DND-41 (cell line): ENCODE measurements around the gene PSG11.
"Not testable (repeated sequence)": the region's sequence is repeated elsewhere in the genome, so short reads cannot be mapped to it uniquely, and the experiment has no call there.

Experiments
- CTCF ChIP-seq: IDR thresholded peaks from 2 replicates; pipeline ENCODE4 v1.5.1; 2012; ENCODE audit warnings: borderline replicate concordance, low read length, moderate library complexity, mild to moderate bottlenecking; ENCODE audit not compliant: poor library complexity, severe bottlenecking; ENCODE audit errors: extremely low read depth
- EZH2 ChIP-seq: IDR thresholded peaks from 3 replicates; pipeline ENCODE4 v1.6.1; 2012; ENCODE audit warnings: borderline replicate concordance, low read depth, mild to moderate bottlenecking, moderate library complexity, low read length, inconsistent platforms; ENCODE audit not compliant: severe bottlenecking

DNA sequence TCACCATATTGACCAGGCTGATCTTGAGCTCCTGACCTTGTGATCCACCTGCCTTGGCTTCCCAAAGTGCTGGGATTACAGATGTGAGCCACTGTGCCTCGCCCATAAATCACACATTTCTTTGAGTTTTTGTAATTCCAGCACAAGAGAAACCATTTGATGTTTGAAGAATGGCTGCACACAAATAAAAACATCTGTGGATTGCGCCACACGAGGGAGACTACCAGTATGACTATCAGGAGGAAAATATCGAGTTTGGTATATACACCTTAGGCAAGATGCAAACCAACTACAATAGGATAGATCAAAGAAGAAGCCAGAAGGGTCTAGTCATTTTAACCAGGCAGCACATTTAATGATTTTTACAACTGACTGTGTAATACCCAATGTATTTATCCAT is 20.4 kb downstream of the PSG11 start:
- TF ChIP-seq CTCF, EZH2: not testable (repeated sequence)
